Measurements from ENCODE around the gene NECTIN3. TPM values are rescaled to one million over a fixed set of nuclear protein-coding genes. Genes with fewer than 3 reads are reported as not detected.

The NECTIN3 gene, protein sequence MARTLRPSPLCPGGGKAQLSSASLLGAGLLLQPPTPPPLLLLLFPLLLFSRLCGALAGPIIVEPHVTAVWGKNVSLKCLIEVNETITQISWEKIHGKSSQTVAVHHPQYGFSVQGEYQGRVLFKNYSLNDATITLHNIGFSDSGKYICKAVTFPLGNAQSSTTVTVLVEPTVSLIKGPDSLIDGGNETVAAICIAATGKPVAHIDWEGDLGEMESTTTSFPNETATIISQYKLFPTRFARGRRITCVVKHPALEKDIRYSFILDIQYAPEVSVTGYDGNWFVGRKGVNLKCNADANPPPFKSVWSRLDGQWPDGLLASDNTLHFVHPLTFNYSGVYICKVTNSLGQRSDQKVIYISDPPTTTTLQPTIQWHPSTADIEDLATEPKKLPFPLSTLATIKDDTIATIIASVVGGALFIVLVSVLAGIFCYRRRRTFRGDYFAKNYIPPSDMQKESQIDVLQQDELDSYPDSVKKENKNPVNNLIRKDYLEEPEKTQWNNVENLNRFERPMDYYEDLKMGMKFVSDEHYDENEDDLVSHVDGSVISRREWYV
- not detected in 2 replicates for total RNA-seq (2013; cell fraction: nucleolus; rRNA removed)
- total RNA-seq (2014; rRNA removed): not detected in 2 replicates
- not detected in 2 replicates for total RNA-seq (2014; rRNA removed; fragmentation: Illumina TruSeq; extraction: Trizol)
- total RNA-seq (2021): 0.21 TPM in 1 of 2 replicates, not detected in the other
- polyA plus RNA-seq (2011; ENCODE audit: low read depth): not detected
- polyA plus RNA-seq (2011; rRNA removed): not detected in 2 replicates
- not detected in 2 replicates for polyA plus RNA-seq (2011; cell fraction: cytosol; rRNA removed)
- polyA plus RNA-seq (2011; cell fraction: nucleus; rRNA removed): not detected in 2 replicates
- polyA plus RNA-seq (2012): not detected in 2 replicates
- polyA plus RNA-seq (2014; fragmentation: Illumina TruSeq; extraction: Trizol): not detected in 2 replicates
- polyA plus RNA-seq (2014; fragmentation: Nextera tagmentation; extraction: Ambion mirVana): not detected
- polyA plus RNA-seq (2014; rRNA removed): not detected in 2 replicates
- polyA plus RNA-seq (2016; fragmentation: Nextera tagmentation; extraction: Ambion mirVana): not detected
- polyA minus RNA-seq (2011; rRNA and poly(A)+ RNA removed): not detected in 2 replicates
- polyA minus RNA-seq (2011; cell fraction: cytosol; rRNA and poly(A)+ RNA removed): not detected in 2 replicates
- polyA minus RNA-seq (2011; cell fraction: nucleus; rRNA and poly(A)+ RNA removed): not detected in 2 replicates
- Bru-seq, nascent RNA: percentile 10 among the genes with signal in this experiment
- BruChase-seq, experiment 1, labeled RNA remaining after a 6-hour chase: percentile 12 among the genes with signal in this experiment
- BruChase-seq, experiment 2, labeled RNA remaining after a 2-hour chase: percentile 9 among the genes with signal in this experiment
- long read RNA-seq, experiment 1: 0 reads
- long read RNA-seq, experiment 2: 0 reads

GRCh38 chr3:111071257-111072030 is at the start of gene NECTIN3:
Gene NECTIN3, plus strand, starts transcription at chr3:111071816. Its CDS starts 202 bp downstream, at chr3:111072018.
- ChIA-PET RAD21 (ENCODE audit: unreplicated experiment) (no interaction called here), CTCF (no interaction called here), POLR2A (no interaction called here), SMC1A (ENCODE audit: uncharacterized antibody, unreplicated experiment) (no interaction called here)
- peak; percentile 81 for ATAC-seq
- no peaks in the 10 kb centered on the region for H3K9me3 ChIP-seq (replicated peaks; ENCODE audit: control insufficient read depth, insufficient read depth, low read length)
- no peaks in the 10 kb centered on the region for H3K36me3 ChIP-seq (ENCODE audit: control insufficient read depth in 2 of 2, insufficient read depth in 2 of 2, low read length in 1 of 2)
- DNase-seq (ENCODE audit: low read depth, low spot score): no peak
- no peaks in the 10 kb centered on the region for H4K20me1 ChIP-seq (ENCODE audit: control insufficient read depth, insufficient read depth)
- H3K9ac ChIP-seq (ENCODE audit: control insufficient read depth, insufficient read depth, low read length): no peak within 1 kb of the TSS
- H3K4me1 ChIP-seq (ENCODE audit: control insufficient read depth, insufficient read depth, low read length): no peaks in the 10 kb centered on the region
- intact Hi-C loops (cut with micrococcal nuclease; ENCODE audit: unreplicated experiment): no loop called here
- H3K4me2 ChIP-seq (ENCODE audit: control insufficient read depth, insufficient read depth): peak within 1 kb of the TSS; percentile 48; the same call in 1 of the 2 replicates
- H2AFZ ChIP-seq (ENCODE audit: control insufficient read depth, low read depth, low read length): peak within 1 kb of the TSS; percentile 29
- peak within 1 kb of the TSS; percentile 22; the same call in 1 of the 2 replicates for H3K4me3 ChIP-seq
- BruUV-seq (replicated peaks): no TSS peak
- FAIRE-seq: no peak
- in situ Hi-C loops (cut with MboI): no loop called here
- H3K27ac ChIP-seq (ENCODE audit: control insufficient read depth, insufficient read depth): no peak within 1 kb of the TSS
- H3K79me2 ChIP-seq (ENCODE audit: control insufficient read depth, insufficient read depth, low read length): no peaks in the 10 kb centered on the region
- peaks cover 10 to 23% of the 10 kb centered on the region in 2 experiments for H3K27me3 ChIP-seq (replicated peaks in 1 of 2; ENCODE audit: control insufficient read depth in 2 of 2, insufficient read depth in 2 of 2, low read length in 1 of 2)
- WGBS (ENCODE audit: insufficient coverage, insufficient replicate concordance, low lambda C conversion rate, missing lambda C conversion rate): 4% methylated on average over 16 of the region's 79 CpGs
- TF ChIP-seq SUZ12 (IDR thresholded peaks at IDR 0.05; ENCODE audit: unreplicated experiment): peak; percentile 54
- no peak for TF ChIP-seq TARDBP (IDR thresholded peaks at IDR 0.05; ENCODE audit: borderline replicate concordance)
- TF ChIP-seq ZSCAN29 (IDR thresholded peaks at IDR 0.05): no peak
- TF ChIP-seq SP1 (IDR thresholded peaks at IDR 0.05; ENCODE audit: low read depth, low read length): no peak
- TF ChIP-seq KDM1A (IDR thresholded peaks at IDR 0.05; ENCODE audit: borderline replicate concordance): no peak
- no peak for TF ChIP-seq ZNF384 (IDR thresholded peaks at IDR 0.05; ENCODE audit: borderline replicate concordance, low read depth, low read length)
- no peak for TF ChIP-seq ZNF274 (IDR thresholded peaks at IDR 0.05; ENCODE audit: insufficient read depth, insufficient read length)
- no peak for TF ChIP-seq JUND (IDR thresholded peaks at IDR 0.05; ENCODE audit: low read depth, low read length)
- 0 out of 2 replicates have a peak, but pooled peaks have one; percentile 43 for TF ChIP-seq FOXK2 (IDR thresholded peaks at IDR 0.05)
- no peak for TF ChIP-seq KLF5 (IDR thresholded peaks at IDR 0.05; ENCODE audit: partially characterized antibody)
- no peak for TF ChIP-seq EP300 (IDR thresholded peaks at IDR 0.05; ENCODE audit: borderline replicate concordance in 1 of 2, control insufficient read depth in 1 of 2, low read depth in 2 of 2, low read length in 2 of 2)
- no peak for TF ChIP-seq RAD21 (IDR thresholded peaks at IDR 0.05; ENCODE audit: insufficient read depth, low read depth, low read length)
- TF ChIP-seq CBX3 (IDR thresholded peaks at IDR 0.05; ENCODE audit: borderline replicate concordance, low read depth): no peak
- peak; percentile 29; the same call in 1 of the 2 replicates for TF ChIP-seq ATF7 (IDR thresholded peaks at IDR 0.05; ENCODE audit: low read depth)
- TF ChIP-seq CEBPB (IDR thresholded peaks at IDR 0.05; ENCODE audit: borderline replicate concordance in 1 of 2, low read depth in 2 of 2, low read length in 2 of 2): no peak
- TF ChIP-seq YBX1 (IDR thresholded peaks at IDR 0.05): no peak
- TF ChIP-seq RUNX3 (IDR thresholded peaks at IDR 0.05; ENCODE audit: low read length): no peak
- no peak for TF ChIP-seq MEF2B (IDR thresholded peaks at IDR 0.05; ENCODE audit: partially characterized antibody, poor library complexity, severe bottlenecking)

Measured in GM12878 (cell line).